ENCODE data around the gene SHISA3. TPM values are rescaled to one million over a fixed set of nuclear protein-coding genes. Genes with fewer than 3 reads are reported as not detected.

SHISA3 gene
- total and polyA plus RNA-seq, 2 of the 8 experiments (the other 6 are each of a cell fraction or from before 2014, with no cell fraction given) = 2.0 to 9.3 TPM

DNA sequence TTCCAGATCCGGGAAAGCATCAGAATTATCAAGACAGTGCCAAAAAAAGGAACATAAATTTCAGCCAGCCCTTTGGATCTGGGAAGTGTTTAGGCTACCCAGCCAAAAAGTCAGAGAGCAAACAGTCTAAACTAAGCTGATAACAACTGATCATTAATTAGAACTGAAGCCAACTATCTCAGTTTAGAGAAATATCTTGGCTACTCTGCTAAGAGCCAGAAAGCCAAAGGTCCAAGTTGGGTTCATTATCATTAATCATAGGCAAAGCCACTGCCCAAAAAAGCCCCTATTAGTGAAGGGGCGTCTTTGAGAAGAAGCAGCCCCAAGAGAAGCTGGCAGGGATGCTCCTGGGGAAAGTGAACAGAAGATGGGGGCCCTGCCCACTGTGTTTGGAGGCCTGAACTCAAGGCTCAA lies 37.0 kb upstream of the SHISA3 start:
- Histone ChIP-seq H3K4me2 (ENCODE audit: insufficient read depth in 1 of 2, low read depth in 2 of 2, low read length in 2 of 2) (no peak overlapping the region), H3K4me1 (replicated peaks in 1 of 4; ENCODE audit: control insufficient read depth in 3 of 4, insufficient read depth in 4 of 4, low read length in 3 of 4) (no peaks in the 10 kb centered on the region), H2BK15ac (ENCODE audit: low read length) (no peak overlapping the region), H4K20me1 (replicated peaks in 1 of 2; ENCODE audit: control insufficient read depth in 1 of 2, insufficient read depth in 2 of 2, low read length in 2 of 2) (no peaks in the 10 kb centered on the region), H3K56ac (replicated peaks; ENCODE audit: insufficient read length, low read depth, low read length) (no peak overlapping the region), H3K18ac (ENCODE audit: extremely low read depth, low read length) (no peak overlapping the region), H3K23ac (ENCODE audit: insufficient read length) (no peak overlapping the region), H3K27me3 (replicated peaks in 1 of 4; ENCODE audit: control insufficient read depth in 3 of 4, extremely low read depth in 1 of 4, insufficient read depth in 3 of 4, low read length in 3 of 4) (peaks cover 0 to 1% (median 0%) of the 10 kb centered on the region in 4 experiments; a peak in 1 of 7 replicates), H2AK5ac (ENCODE audit: low read depth, low read length) (no peak overlapping the region), H3K79me2 (ENCODE audit: control insufficient read depth in 1 of 2, insufficient read depth in 2 of 2, low read length in 2 of 2) (no peaks in the 10 kb centered on the region), H4K91ac (replicated peaks; ENCODE audit: insufficient read length, low read length) (no peak overlapping the region), H2AFZ (ENCODE audit: low read length) (no peak overlapping the region), H2BK120ac (replicated peaks; ENCODE audit: low read depth, low read length) (no peak overlapping the region), H2BK12ac (ENCODE audit: low read depth, low read length) (no peak overlapping the region), H2BK20ac (ENCODE audit: low read length) (no peak overlapping the region), H4K8ac (ENCODE audit: extremely low read depth, insufficient read depth, low read length) (no peak overlapping the region), H3K4me3 (ENCODE audit: extremely low read depth in 1 of 4, insufficient read depth in 2 of 4, low read depth in 3 of 4, low read length in 4 of 4) (no peak overlapping the region), H3K14ac (ENCODE audit: insufficient read length) (no peak overlapping the region), H3K23me2 (ENCODE audit: low read depth, low read length) (peaks cover 2% of the 10 kb centered on the region; the same call in 1 of the 2 replicates), H3K9ac (replicated peaks in 1 of 4; ENCODE audit: extremely low read depth in 1 of 4, low read depth in 3 of 4, low read length in 3 of 4) (no peak overlapping the region), H4K5ac (ENCODE audit: insufficient read length, low read depth, low read length) (no peak overlapping the region), H3K4ac (replicated peaks; ENCODE audit: insufficient read length, low read depth, low read length) (no peak overlapping the region), H3K9me3 (ENCODE audit: insufficient read depth in 2 of 2, low read depth in 1 of 2, low read length in 1 of 2) (no peaks in the 10 kb centered on the region), H3K36me3 (ENCODE audit: control insufficient read depth in 2 of 4, insufficient read depth in 4 of 4, low read length in 3 of 4) (no peaks in the 10 kb centered on the region), H2BK5ac (ENCODE audit: low read depth, low read length) (no peak overlapping the region), H3K79me1 (ENCODE audit: low read depth, low read length) (no peaks in the 10 kb centered on the region), H3K27ac (ENCODE audit: low read depth, low read length) (no peak overlapping the region)
- WGBS, 2 experiments (ENCODE audit: extremely low coverage in 1 of 2, insufficient coverage in 1 of 2, insufficient read length in 1 of 2, insufficient replicate concordance in 2 of 2, low coverage in 1 of 2, low lambda C conversion rate in 2 of 2, missing lambda C conversion rate in 1 of 2) = 85% methylated on average over 2 of the region's 2 CpGs; no CpG with 5 or more reads in 1 of the 2 experiments
- FAIRE-seq (no peak), DNase-seq (ENCODE audit: low read depth in 1 of 2, low spot score in 2 of 2) (no peak)
- POLR2A ChIA-PET (ENCODE audit: partially characterized antibody) = interaction anchor here (0.6 kb wide), 1 partner anchor 22 kb away, joined by 3 read pairs; no protein-coding TSS in a partner anchor
- no peak for TF ChIP-seq HDAC6 (IDR thresholded peaks at IDR 0.05; ENCODE audit: low read depth, low read length)
- no peak for TF ChIP-seq HDAC2 (IDR thresholded peaks at IDR 0.05; ENCODE audit: borderline replicate concordance in 1 of 2, low read depth in 2 of 2, low read length in 2 of 2)
- TF ChIP-seq NRF1 (IDR thresholded peaks at IDR 0.05; ENCODE audit: low read depth, low read length) = no peak
- TF ChIP-seq RNF2 (IDR thresholded peaks at IDR 0.05; ENCODE audit: borderline replicate concordance, low read depth, low read length, missing control alignments, poor library complexity, severe bottlenecking) = no peak
- CTCF ChIA-PET (ENCODE audit: partially characterized antibody) = interaction anchor here (1.4 to 2.4 kb wide), 2 partner anchors 8 to 11 kb away, joined by 3 to 7 read pairs; no protein-coding TSS in a partner anchor
